D721Med (cell line): ENCODE measurements around the gene CORO6.

ENCODE experiments used
- DNase-seq: peaks from one replicate; pipeline ENCODE4 v3.0.0; 2011; ENCODE audit warnings: low spot score; ENCODE audit not compliant: insufficient read length
- FAIRE-seq: peaks from 2 replicates; lab custom pipeline; 2011; peaks lifted over from hg19 to GRCh38; lab: Jason Lieb, UNC
- CTCF ChIP-seq: IDR thresholded peaks from 2 replicates; pipeline ENCODE4 v1.5.1; 2012; ENCODE audit warnings: mild to moderate bottlenecking, control low read depth; ENCODE audit not compliant: insufficient read depth; ENCODE audit errors: missing control alignments

CORO6 gene

DNA sequence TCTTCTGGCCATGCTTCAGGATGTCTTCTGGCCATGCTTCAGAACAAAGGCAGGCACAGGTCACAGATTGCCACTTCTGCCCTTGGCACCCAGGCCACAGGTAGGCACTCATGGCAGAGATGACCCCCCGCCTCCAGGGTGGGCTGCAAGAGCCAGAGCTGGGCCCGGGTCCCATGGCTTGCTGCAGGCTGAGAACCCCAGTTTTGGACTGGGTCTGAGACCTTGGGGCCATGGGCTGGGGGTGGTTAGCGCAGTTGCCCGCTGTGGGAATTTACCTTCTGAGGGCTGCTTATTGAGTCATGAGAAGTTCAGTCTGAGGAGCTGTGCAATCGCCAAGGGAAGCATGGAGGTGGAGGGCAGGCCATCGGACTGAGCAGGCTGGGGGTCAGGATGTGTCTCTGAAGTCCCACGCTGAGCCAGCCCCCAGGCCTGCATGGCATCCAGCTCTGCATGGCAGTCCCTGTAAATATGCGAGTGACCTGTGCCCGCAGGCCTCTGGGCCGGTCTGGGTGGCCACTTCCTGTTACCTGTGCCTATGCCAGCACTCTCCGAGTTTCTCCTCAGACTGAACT is 28.1 kb downstream of the CORO6 start:
- no peak for FAIRE-seq
- no peak for TF ChIP-seq CTCF
- no peak for DNase-seq

GRCh38 chr17:29593591-29594518 is 28.9 kb downstream of the CORO6 start:
- DNase-seq (no peak), FAIRE-seq (no peak)
- TF ChIP-seq CTCF = peak; percentile 38

DNA sequence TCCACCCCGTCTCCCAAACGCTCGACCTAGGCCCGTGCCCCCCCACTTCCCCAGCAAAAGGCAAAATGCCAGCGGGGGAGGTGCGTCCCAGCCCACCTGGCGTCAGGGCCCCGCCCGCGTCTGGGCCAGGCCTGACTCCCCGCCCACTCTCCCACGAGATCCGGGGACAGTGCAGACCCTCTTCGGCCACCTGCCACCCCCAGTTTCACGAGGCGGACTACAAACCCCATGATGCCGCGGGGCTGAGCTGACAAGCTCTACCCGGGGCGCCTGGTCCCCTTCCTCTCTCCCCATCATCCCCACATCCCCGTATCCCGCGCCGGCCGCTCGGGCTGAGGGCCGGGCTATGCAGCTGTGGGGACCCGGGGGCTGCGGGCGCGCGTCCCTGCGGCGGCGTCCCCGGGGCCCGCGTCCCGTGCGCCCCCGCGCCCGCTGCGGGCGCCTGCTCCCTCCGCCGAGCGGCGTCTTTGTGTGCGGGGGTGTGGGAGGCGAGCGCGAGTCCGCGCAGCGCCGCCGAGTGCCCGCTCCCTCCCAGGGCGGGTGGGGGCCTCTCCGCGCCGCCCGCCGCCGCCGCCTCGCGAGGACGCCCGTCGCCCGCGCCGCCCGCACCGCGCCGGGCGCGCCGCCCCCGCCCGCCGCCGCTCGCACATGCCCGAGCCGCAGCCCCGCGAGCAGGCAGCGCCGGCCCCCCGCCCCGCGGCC is 29.7 kb downstream of the CORO6 start, which contains the start of gene ANKRD13B:
ANKRD13B (plus strand) TSS at position 283 of the 702 bp plus-strand sequence. CDS start 490 bp downstream, outside the sequence.
- DNase-seq (no peak), FAIRE-seq (no peak)
- TF ChIP-seq CTCF = no peak

- FAIRE-seq (no peak), DNase-seq (peak; percentile 68)
- peak; percentile 97 for TF ChIP-seq CTCF
Observed at GRCh38 chr17:29591737-29592608, 30.7 kb downstream of the CORO6 start.

GRCh38 chr17:29591146-29591736 is 31.5 kb downstream of the CORO6 start:
- DNase-seq = no peak
- no peak for TF ChIP-seq CTCF
- no peak for FAIRE-seq
